ENCODE results near the gene PLD5. TPM values are rescaled to one million over a fixed set of nuclear protein-coding genes. Genes with fewer than 3 reads are reported as not detected.
"Not testable (repeated sequence)": the region's sequence is repeated elsewhere in the genome, so short reads cannot be mapped to it uniquely, and the experiment has no call there.

The PLD5 gene
- total RNA-seq, 3 donors from 2014 or later (not counting 1 experiment from before 2014, with no cell fraction given): not detected

GRCh38 chr1:242349636-242350035 is 174.9 kb downstream of the PLD5 start:
- Mint-ChIP-seq H3K27me3 (ENCODE audit: low read depth in 2 of 2) (no peaks in the 10 kb centered on the region), H3K4me1 (no peaks in the 10 kb centered on the region), H3K4me3 (no peak overlapping the region), H3K9me3 (peaks cover 0 to 6% of the 10 kb centered on the region in 2 donors), H3K36me3 (no peaks in the 10 kb centered on the region), H3K27ac (no peak overlapping the region)
- no peaks in the 10 kb centered on the region for H3K9me3 ChIP-seq (ENCODE audit: control insufficient read depth, insufficient read depth, low read length)
- H3K27me3 ChIP-seq (ENCODE audit: control insufficient read depth, insufficient read depth, low read length): no peaks in the 10 kb centered on the region
- H3K4me3 ChIP-seq (ENCODE audit: low read length): no peak overlapping the region
- no peaks in the 10 kb centered on the region for H3K4me1 ChIP-seq (ENCODE audit: control insufficient read depth, insufficient read depth, low read length)
- H3K27ac ChIP-seq (ENCODE audit: low read length): no peak overlapping the region
- no peak for TF ChIP-seq CTCF (IDR thresholded peaks at IDR 0.05)
- 82% methylated on average over 1 of the region's 1 CpG for WGBS (ENCODE audit: insufficient coverage)
- DNase-seq (no peak), ATAC-seq (no peak)
- intact Hi-C loops (cut with micrococcal nuclease): no loop called here
- H3K36me3 ChIP-seq (ENCODE audit: control insufficient read depth, insufficient read depth, low read length): no peaks in the 10 kb centered on the region

- 6% methylated on average over 5 of the region's 5 CpGs for WGBS (ENCODE audit: insufficient coverage)
- DNase-seq; H3K27ac ChIP-seq (ENCODE audit: low read length); H3K9me3 ChIP-seq (ENCODE audit: control insufficient read depth, insufficient read depth, low read length); H3K36me3 Mint-ChIP-seq; H3K4me1 Mint-ChIP-seq; H3K27me3 ChIP-seq (ENCODE audit: control insufficient read depth, insufficient read depth, low read length); H3K4me3 Mint-ChIP-seq; H3K27me3 Mint-ChIP-seq (ENCODE audit: low read depth in 2 of 2); H3K36me3 ChIP-seq (ENCODE audit: control insufficient read depth, insufficient read depth, low read length); H3K4me1 ChIP-seq (ENCODE audit: control insufficient read depth, insufficient read depth, low read length); ATAC-seq; H3K27ac Mint-ChIP-seq; intact Hi-C loops (cut with micrococcal nuclease); H3K4me3 ChIP-seq (ENCODE audit: low read length): not testable (repeated sequence)
- peaks cover 10 to 12% of the 10 kb centered on the region in 2 donors for H3K9me3 Mint-ChIP-seq
Observed at GRCh38 chr1:242330865-242331264, 193.6 kb downstream of the PLD5 start.

GRCh38 chr1:242327381-242327780 is 197.1 kb downstream of the PLD5 start:
- not testable (repeated sequence) for ATAC-seq, DNase-seq, H3K27ac Mint-ChIP-seq

GRCh38 chr1:242321981-242322380 is 202.5 kb downstream of the PLD5 start:
- H3K9me3 ChIP-seq (ENCODE audit: control insufficient read depth, insufficient read depth, low read length); H3K4me1 ChIP-seq (ENCODE audit: control insufficient read depth, insufficient read depth, low read length); intact Hi-C loops (cut with micrococcal nuclease); H3K4me1 Mint-ChIP-seq; H3K27me3 Mint-ChIP-seq (ENCODE audit: low read depth in 2 of 2); H3K4me3 Mint-ChIP-seq; H3K4me3 ChIP-seq (ENCODE audit: low read length); H3K36me3 ChIP-seq (ENCODE audit: control insufficient read depth, insufficient read depth, low read length); H3K27ac Mint-ChIP-seq; ATAC-seq; H3K27ac ChIP-seq (ENCODE audit: low read length); H3K36me3 Mint-ChIP-seq; H3K27me3 ChIP-seq (ENCODE audit: control insufficient read depth, insufficient read depth, low read length); DNase-seq: not testable (repeated sequence)
- peaks cover 12 to 13% of the 10 kb centered on the region in 2 donors for H3K9me3 Mint-ChIP-seq
- 87% methylated on average over 4 of the region's 7 CpGs for WGBS (ENCODE audit: insufficient coverage)

More at GRCh38 chr1:242327381-242327780, 197.1 kb downstream of the PLD5 start:
- H3K4me1 Mint-ChIP-seq; intact Hi-C loops (cut with micrococcal nuclease); H3K9me3 Mint-ChIP-seq; H3K4me1 ChIP-seq (ENCODE audit: control insufficient read depth, insufficient read depth, low read length); H3K27me3 ChIP-seq (ENCODE audit: control insufficient read depth, insufficient read depth, low read length); H3K9me3 ChIP-seq (ENCODE audit: control insufficient read depth, insufficient read depth, low read length); H3K27ac ChIP-seq (ENCODE audit: low read length); H3K27me3 Mint-ChIP-seq (ENCODE audit: low read depth in 2 of 2); H3K4me3 ChIP-seq (ENCODE audit: low read length); H3K36me3 ChIP-seq (ENCODE audit: control insufficient read depth, insufficient read depth, low read length); H3K36me3 Mint-ChIP-seq; H3K4me3 Mint-ChIP-seq: not testable (repeated sequence)

GRCh38 chr1:242318140-242318539 is 206.4 kb downstream of the PLD5 start:
- no peak for DNase-seq

GRCh38 chr1:242314865-242315264 is 209.6 kb downstream of the PLD5 start:
- H3K4me1 Mint-ChIP-seq; H3K27me3 Mint-ChIP-seq (ENCODE audit: low read depth in 2 of 2); H3K9me3 ChIP-seq (ENCODE audit: control insufficient read depth, insufficient read depth, low read length); H3K36me3 ChIP-seq (ENCODE audit: control insufficient read depth, insufficient read depth, low read length); intact Hi-C loops (cut with micrococcal nuclease); H3K4me3 ChIP-seq (ENCODE audit: low read length); H3K36me3 Mint-ChIP-seq; H3K27ac ChIP-seq (ENCODE audit: low read length); H3K27ac Mint-ChIP-seq; H3K27me3 ChIP-seq (ENCODE audit: control insufficient read depth, insufficient read depth, low read length); H3K4me3 Mint-ChIP-seq; ATAC-seq; H3K4me1 ChIP-seq (ENCODE audit: control insufficient read depth, insufficient read depth, low read length); DNase-seq: not testable (repeated sequence)
- WGBS (ENCODE audit: insufficient coverage): no CpG with 5 or more reads among the region's 1 CpG
- H3K9me3 Mint-ChIP-seq: peaks cover 10 to 18% of the 10 kb centered on the region in 2 donors

More at GRCh38 chr1:242318140-242318539, 206.4 kb downstream of the PLD5 start:
- no peaks in the 10 kb centered on the region for H3K27me3 Mint-ChIP-seq (ENCODE audit: low read depth in 2 of 2)
- Histone ChIP-seq H3K36me3 (ENCODE audit: control insufficient read depth, insufficient read depth, low read length) (no peaks in the 10 kb centered on the region), H3K27ac (ENCODE audit: low read length) (no peak overlapping the region), H3K4me3 (ENCODE audit: low read length) (no peak overlapping the region), H3K27me3 (ENCODE audit: control insufficient read depth, insufficient read depth, low read length) (no peaks in the 10 kb centered on the region), H3K9me3 (ENCODE audit: control insufficient read depth, insufficient read depth, low read length) (peaks cover 4% of the 10 kb centered on the region), H3K4me1 (ENCODE audit: control insufficient read depth, insufficient read depth, low read length) (no peaks in the 10 kb centered on the region)
- H3K4me1 Mint-ChIP-seq: no peaks in the 10 kb centered on the region
- WGBS (ENCODE audit: insufficient coverage): 87% methylated on average over 10 of the region's 10 CpGs
- H3K4me3 Mint-ChIP-seq: no peak overlapping the region
- TF ChIP-seq CTCF (IDR thresholded peaks at IDR 0.05): no peak
- ATAC-seq: no peak
- H3K9me3 Mint-ChIP-seq: peaks cover 14 to 15% of the 10 kb centered on the region in 2 donors
- H3K36me3 Mint-ChIP-seq: no peaks in the 10 kb centered on the region
- intact Hi-C loops (cut with micrococcal nuclease): no loop called here
- no peak overlapping the region for H3K27ac Mint-ChIP-seq

GRCh38 chr1:242314085-242314649 is 210.3 kb downstream of the PLD5 start:
- DNase-seq; H3K4me1 Mint-ChIP-seq; H3K4me1 ChIP-seq (ENCODE audit: control insufficient read depth, insufficient read depth, low read length); H3K27ac ChIP-seq (ENCODE audit: low read length); H3K36me3 ChIP-seq (ENCODE audit: control insufficient read depth, insufficient read depth, low read length); ATAC-seq; H3K27me3 Mint-ChIP-seq (ENCODE audit: low read depth in 2 of 2); intact Hi-C loops (cut with micrococcal nuclease); H3K27ac Mint-ChIP-seq; H3K4me3 ChIP-seq (ENCODE audit: low read length); H3K9me3 ChIP-seq (ENCODE audit: control insufficient read depth, insufficient read depth, low read length); H3K36me3 Mint-ChIP-seq; H3K27me3 ChIP-seq (ENCODE audit: control insufficient read depth, insufficient read depth, low read length); H3K4me3 Mint-ChIP-seq: not testable (repeated sequence)
- peaks cover 10 to 18% of the 10 kb centered on the region in 2 donors for H3K9me3 Mint-ChIP-seq
- 73% methylated on average over 3 of the region's 3 CpGs for WGBS (ENCODE audit: insufficient coverage)
